Common myeloid progenitor, CD34-positive (primary cell): ENCODE measurements around the gene EFHB.
"Not testable (repeated sequence)": the region's sequence is repeated elsewhere in the genome, so short reads cannot be mapped to it uniquely, and the experiment has no call there.

ENCODE experiments used
- CTCF ChIA-PET: fragments of 350-600 bp; sonication (Branson Sonifier 250); formaldehyde crosslinking; loops from one replicate; lab custom pipeline; 2021; ENCODE audit warnings: antibody characterized with exemption; lab: Charles Lee
- POLR2A ChIA-PET: fragments of 350-600 bp; sonication (Branson Sonifier 250); formaldehyde crosslinking; loops from one replicate; lab custom pipeline; 2021; ENCODE audit warnings: antibody characterized with exemption; lab: Charles Lee
- DNase-seq, 3 donors: peaks; one replicate each; pipeline versions ENCODE4 v3.0.0 to v3.0.0-alpha.2; 2013
- H3K27ac ChIP-seq, 2 experiments: 1 replicate in 1 of 2; 2 replicates in 1 of 2; pipeline ENCODE4 v1.7.0; 2013; ENCODE audit warnings: inconsistent platforms in 2 of 2, low read length in 2 of 2, mild to moderate bottlenecking in 2 of 2, low read depth in 1 of 2, moderate library complexity in 1 of 2; ENCODE audit not compliant: severe bottlenecking in 2 of 2, insufficient read depth in 1 of 2, poor library complexity in 1 of 2
- H3K27me3 ChIP-seq, 5 experiments: replicated peaks in 2 of 5; 1 replicate in 3 of 5; 2 replicates in 2 of 5; pipeline versions ENCODE4 v1.6.1 to v1.7.0; 2013; ENCODE audit warnings: low read length in 4 of 5, mild to moderate bottlenecking in 2 of 5, moderate library complexity in 2 of 5, inconsistent platforms in 1 of 5; ENCODE audit not compliant: insufficient read depth in 5 of 5, control insufficient read depth in 4 of 5
- H3K36me3 ChIP-seq, 4 experiments: 1 replicate in 2 of 4; 2 replicates in 2 of 4; pipeline versions ENCODE4 v1.6.1 to v1.7.0; 2013; ENCODE audit warnings: low read length in 3 of 4, control low read depth in 1 of 4, mild to moderate bottlenecking in 1 of 4; ENCODE audit not compliant: control insufficient read depth in 4 of 4, insufficient read depth in 4 of 4
- H3K4me1 ChIP-seq, 4 experiments: 1 replicate in 3 of 4; 2 replicates in 1 of 4; pipeline versions ENCODE4 v1.6.1 to v1.7.1; 2013; ENCODE audit warnings: low read length in 3 of 4, mild to moderate bottlenecking in 3 of 4, control low read depth in 1 of 4, inconsistent platforms in 1 of 4, moderate library complexity in 1 of 4; ENCODE audit not compliant: control insufficient read depth in 4 of 4, insufficient read depth in 4 of 4; ENCODE audit errors: control extremely low read depth in 1 of 4
- H3K4me3 ChIP-seq, 7 experiments: 1 replicate in 4 of 7; 2 replicates in 3 of 7; pipeline versions ENCODE4 v1.5.1 to v1.7.0; 2013; ENCODE audit warnings: mild to moderate bottlenecking in 7 of 7, low read length in 6 of 7, moderate library complexity in 6 of 7, inconsistent platforms in 2 of 7, low read depth in 2 of 7, control low read depth in 1 of 7; ENCODE audit not compliant: insufficient read depth in 4 of 7, control insufficient read depth in 1 of 7; ENCODE audit errors: extremely low read depth in 1 of 7
- H3K9me3 ChIP-seq, 5 experiments: 1 replicate in 4 of 5; 2 replicates in 1 of 5; pipeline versions ENCODE4 v1.6.1 to v1.7.1; 2013; ENCODE audit warnings: low read length in 4 of 5, mild to moderate bottlenecking in 2 of 5, inconsistent platforms in 1 of 5, low read depth in 1 of 5, moderate library complexity in 1 of 5; ENCODE audit not compliant: control insufficient read depth in 4 of 5, insufficient read depth in 2 of 5; ENCODE audit errors: control extremely low read depth in 1 of 5
- WGBS: methylation state at CpG from one replicate; pipeline ENCODE4 v1.1.5; 2013; ENCODE audit not compliant: insufficient coverage; 5-methylcytosine and 5-hydroxymethylcytosine counted together

Gene EFHB

GRCh38 chr3:19959505-19959904 lies 25.5 kb upstream of the EFHB start:
- Histone ChIP-seq H3K27me3 (no peaks in the 10 kb centered on the region), H3K27ac (no peak overlapping the region), H3K4me1 (no peaks in the 10 kb centered on the region), H3K4me3 (no peak overlapping the region), H3K36me3 (peaks cover 5 to 15% (median 13%) of the 10 kb centered on the region in 4 experiments), H3K9me3 (no peaks in the 10 kb centered on the region)
- CTCF ChIA-PET, result interaction anchor here (1.1 kb wide), 1 partner anchor 10 kb away, joined by 4 read pairs; no protein-coding TSS in a partner anchor
- no peak for DNase-seq
- POLR2A ChIA-PET, result interaction anchor here (0.6 to 1.0 kb wide), 2 partner anchors 10 to 157 kb away, joined by 3 to 4 read pairs; no protein-coding TSS in a partner anchor
- 100% methylated on average over 2 of the region's 4 CpGs for WGBS

- ChIA-PET CTCF (interaction anchor here (0.9 kb wide), 1 partner anchor 264 kb away, joined by 4 read pairs; no protein-coding TSS in a partner anchor), POLR2A (interaction anchor here (0.6 to 0.7 kb wide), 3 partner anchors 84 to 300 kb away, joined by 3 to 5 read pairs (median 3); no protein-coding TSS in a partner anchor)
- not testable (repeated sequence) for H3K4me1 ChIP-seq, H3K4me3 ChIP-seq, H3K27me3 ChIP-seq, DNase-seq, H3K9me3 ChIP-seq, H3K27ac ChIP-seq
- H3K36me3 ChIP-seq, result peaks cover 5 to 31% (median 19%) of the 10 kb centered on the region in 4 experiments
- WGBS, result 100% methylated on average over 4 of the region's 9 CpGs
Measured at GRCh38 chr3:19957354-19957753, 23.3 kb upstream of the EFHB start.

GRCh38 chr3:19954676-19955075 lies 20.7 kb upstream of the EFHB start:
- ChIA-PET POLR2A (no interaction called here), CTCF (no interaction called here)
- no peaks in the 10 kb centered on the region for H3K27me3 ChIP-seq
- no peaks in the 10 kb centered on the region for H3K9me3 ChIP-seq
- H3K36me3 ChIP-seq, result peaks cover 6 to 45% (median 25%) of the 10 kb centered on the region in 4 experiments
- DNase-seq, result no peak
- no peak overlapping the region for H3K4me3 ChIP-seq
- no peak overlapping the region for H3K27ac ChIP-seq
- no CpG with 5 or more reads among the region's 4 CpGs for WGBS
- peaks cover 0 to under 1% (median 0%) of the 10 kb centered on the region in 4 experiments for H3K4me1 ChIP-seq

GRCh38 chr3:19950316-19950715 lies 16.3 kb upstream of the EFHB start:
- no CpG with 5 or more reads among the region's 2 CpGs for WGBS
- no peak for DNase-seq
- H3K9me3 ChIP-seq, result no peaks in the 10 kb centered on the region
- H3K27me3 ChIP-seq, result no peaks in the 10 kb centered on the region
- H3K4me3 ChIP-seq, result no peak overlapping the region
- ChIA-PET POLR2A (interaction anchor here (0.6 kb wide), 1 partner anchor 42 kb away, joined by 3 read pairs; no protein-coding TSS in a partner anchor), CTCF (interaction anchor here (1.3 to 1.6 kb wide), 3 partner anchors 9 to 183 kb away, joined by 3 to 4 read pairs (median 3); no protein-coding TSS in a partner anchor)
- peaks cover 6 to 38% (median 19%) of the 10 kb centered on the region in 4 experiments for H3K36me3 ChIP-seq
- peaks cover 3 to 24% (median 20%) of the 10 kb centered on the region in 4 experiments for H3K4me1 ChIP-seq
- H3K27ac ChIP-seq, result no peak overlapping the region

- H3K4me3 ChIP-seq, result peak overlapping the region in 6 of 7 experiments; percentile 83 to 98 (median 97)
- no CpG with 5 or more reads among the region's 2 CpGs for WGBS
- H3K4me1 ChIP-seq, result peaks cover 3 to 24% (median 20%) of the 10 kb centered on the region in 4 experiments
- H3K9me3 ChIP-seq, result no peaks in the 10 kb centered on the region
- peaks cover 3 to 20% (median 10%) of the 10 kb centered on the region in 4 experiments for H3K36me3 ChIP-seq
- peak overlapping the region; percentile 92 to 95 for H3K27ac ChIP-seq
- DNase-seq, result no peak
- ChIA-PET CTCF (interaction anchor here (0.9 to 1.2 kb wide), 3 partner anchors 27 to 136 kb away, joined by 3 read pairs; no protein-coding TSS in a partner anchor), POLR2A (interaction anchor here (0.6 to 1.3 kb wide), 4 partner anchors 15 to 238 kb away, joined by 3 to 4 read pairs (median 3); partner anchors contain the start of gene SGO1)
- H3K27me3 ChIP-seq, result no peaks in the 10 kb centered on the region
Measured at GRCh38 chr3:19948226-19948591, 14.2 kb upstream of the EFHB start.

GRCh38 chr3:19947549-19948225 lies 13.7 kb upstream of the EFHB start:
- no peaks in the 10 kb centered on the region for H3K27me3 ChIP-seq
- peak; percentile 45 to 65 (median 50) for DNase-seq
- H3K4me1 ChIP-seq, result peaks cover 3 to 24% (median 20%) of the 10 kb centered on the region in 4 experiments
- ChIA-PET POLR2A (interaction anchor here (0.5 to 0.9 kb wide), 6 partner anchors 16 to 238 kb away, joined by 3 to 4 read pairs (median 3); partner anchors contain the start of gene SGO1), CTCF (interaction anchor here (0.9 to 1.0 kb wide), 2 partner anchors 62 to 137 kb away, joined by 3 read pairs; no protein-coding TSS in a partner anchor)
- H3K4me3 ChIP-seq, result peak overlapping the region; percentile 83 to 98 (median 97)
- peak overlapping the region; percentile 92 to 95 for H3K27ac ChIP-seq
- no peaks in the 10 kb centered on the region for H3K9me3 ChIP-seq
- peaks cover 3 to 17% (median 10%) of the 10 kb centered on the region in 4 experiments for H3K36me3 ChIP-seq
- 0% methylated on average over 24 of the region's 30 CpGs for WGBS
